HuH-7.5 (cell line): ENCODE data around the gene RBM47.
"Not testable (repeated sequence)": the region's sequence is repeated elsewhere in the genome, so short reads cannot be mapped to it uniquely, and the experiment has no call there.

ENCODE experiments used
- DNase-seq: peaks from one replicate; pipeline ENCODE4 v3.0.0; 2011; ENCODE audit warnings: low spot score

The RBM47 gene

DNA sequence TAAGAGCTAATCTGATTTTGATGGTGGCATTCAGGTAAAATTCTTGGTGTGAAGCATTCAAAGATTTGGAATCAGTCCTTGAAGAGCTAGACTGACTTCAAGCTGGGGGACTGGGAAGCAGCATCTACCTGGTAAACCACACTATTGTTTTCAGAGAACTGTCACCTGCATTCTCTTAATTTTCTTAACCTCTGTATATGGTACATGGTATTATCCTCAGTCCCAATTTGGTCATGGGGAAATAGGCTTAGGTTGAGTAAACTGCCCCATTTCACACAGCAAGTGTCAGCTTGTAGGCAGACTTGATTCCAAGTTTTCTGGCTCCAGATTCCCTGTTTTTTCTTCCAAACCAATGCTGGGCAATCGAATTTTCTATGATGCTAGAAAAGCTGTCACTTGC lies 190.1 kb downstream of the RBM47 start:
- no peak for DNase-seq

DNA sequence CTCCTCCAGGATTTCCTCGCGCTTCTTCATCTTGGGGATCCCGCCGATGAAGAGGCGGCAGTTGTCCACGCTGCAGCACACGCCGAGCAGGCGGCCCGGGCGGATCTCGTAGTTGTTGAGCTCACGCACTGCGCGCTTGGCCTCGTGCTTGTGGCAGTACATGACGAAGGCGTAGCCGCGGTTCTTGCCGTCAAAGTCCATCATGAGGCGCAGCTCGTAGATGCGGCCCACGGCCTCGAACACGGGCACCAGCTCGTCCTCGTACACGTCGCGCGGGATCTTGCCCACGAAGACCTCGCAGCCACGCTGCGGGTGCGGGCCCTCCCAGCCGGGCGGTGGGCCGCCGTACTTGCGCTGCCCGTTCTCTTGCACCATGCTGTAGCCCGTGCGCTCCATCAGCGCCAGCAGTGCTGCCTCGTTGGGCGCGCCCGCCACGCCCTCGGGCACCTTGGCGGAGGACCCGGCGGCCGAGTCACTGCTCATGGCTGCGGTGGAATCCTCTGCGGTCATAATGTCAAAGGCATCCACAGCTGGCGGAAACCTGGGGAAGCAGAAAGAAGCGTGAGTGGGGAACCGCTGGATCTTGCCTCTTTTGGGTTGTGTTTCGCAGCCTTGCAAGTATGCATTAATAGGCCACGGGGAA lies 191.2 kb downstream of the RBM47 start:
- DNase-seq: no peak

DNA sequence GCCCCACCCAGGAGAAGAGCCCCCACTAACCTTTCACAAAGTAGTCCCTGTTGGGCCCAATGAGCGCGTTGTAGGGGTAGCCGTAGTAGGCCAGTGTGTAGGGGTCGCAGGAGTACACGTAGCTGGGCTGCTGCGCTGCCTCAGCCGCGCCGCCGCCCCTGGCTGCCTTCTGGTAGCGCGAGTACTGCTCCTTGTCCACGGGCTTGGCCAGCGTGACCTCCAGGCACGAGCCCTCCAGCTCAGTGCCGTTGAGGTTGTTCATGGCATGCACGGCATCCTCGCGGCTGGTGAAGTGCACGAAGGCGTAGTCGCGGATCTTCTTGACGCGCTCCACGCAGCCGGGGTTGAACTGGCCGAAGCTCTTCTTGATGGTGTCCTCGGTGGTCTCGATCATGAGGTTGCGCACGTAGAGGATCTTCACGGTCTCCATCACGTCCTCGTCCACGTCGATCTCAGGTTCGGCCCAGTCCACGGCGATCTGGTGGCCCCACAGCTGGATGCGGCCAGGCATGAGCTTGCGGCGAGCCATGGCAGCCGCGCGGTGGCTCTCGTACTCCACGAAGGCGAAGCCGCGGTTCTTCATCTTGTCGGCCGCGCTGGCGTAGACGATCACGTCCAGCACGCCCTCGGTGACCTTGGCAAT lies 191.8 kb downstream of the RBM47 start:
- no peak for DNase-seq

GRCh38 chr4:40435306-40435705 lies 194.4 kb downstream of the RBM47 start:
- DNase-seq: not testable (repeated sequence)

DNA sequence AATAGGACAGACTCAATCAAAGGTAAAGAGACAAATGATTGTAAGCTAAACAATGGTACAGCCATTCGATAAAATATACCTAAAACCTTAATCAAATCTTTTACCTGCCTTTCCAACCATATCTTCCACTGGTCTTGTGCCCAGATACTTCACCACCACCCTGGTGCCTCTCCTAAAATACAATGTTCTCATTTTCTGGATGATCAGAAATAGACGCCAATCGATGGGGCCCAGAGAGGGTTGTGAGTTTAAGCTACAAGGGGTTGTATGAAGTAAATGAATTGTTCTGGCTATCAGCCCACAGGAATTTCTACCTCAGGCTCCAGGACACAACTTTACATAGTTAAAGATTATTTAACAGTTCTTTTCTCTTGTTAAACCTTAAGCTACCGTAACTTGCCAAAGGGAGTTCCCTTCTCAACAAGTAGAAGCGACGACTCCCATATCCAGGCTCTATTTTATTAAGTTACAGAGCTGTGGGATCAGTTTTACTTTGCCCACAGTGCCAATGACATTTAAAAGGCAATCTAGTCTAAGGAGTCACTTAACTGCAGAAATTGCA lies 195.5 kb downstream of the RBM47 start:
- DNase-seq: no peak

DNA sequence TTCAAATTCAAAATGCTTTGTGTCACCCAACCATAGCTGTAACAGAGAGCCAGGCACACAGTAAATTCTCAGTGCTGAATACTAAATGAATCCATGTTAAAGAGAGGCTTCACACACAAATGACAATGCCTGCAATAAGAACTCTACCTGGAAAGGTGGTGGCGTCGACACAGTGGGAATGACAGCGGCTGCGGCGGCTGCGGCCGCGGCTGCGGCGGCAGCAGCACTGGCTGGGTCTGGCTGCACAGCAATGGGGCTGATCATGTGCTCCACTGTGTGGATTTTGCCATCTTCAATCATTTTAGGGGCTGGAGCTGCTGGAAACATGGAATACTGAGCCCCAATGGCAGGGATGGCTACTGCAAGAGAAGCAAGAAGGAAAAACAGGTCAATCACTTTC lies 197.2 kb downstream of the RBM47 start:
- no peak for DNase-seq

- not testable (repeated sequence) for DNase-seq
These were observed 201.8 kb downstream of the RBM47 start for GRCh38 chr4:40427871-40428270.

DNA sequence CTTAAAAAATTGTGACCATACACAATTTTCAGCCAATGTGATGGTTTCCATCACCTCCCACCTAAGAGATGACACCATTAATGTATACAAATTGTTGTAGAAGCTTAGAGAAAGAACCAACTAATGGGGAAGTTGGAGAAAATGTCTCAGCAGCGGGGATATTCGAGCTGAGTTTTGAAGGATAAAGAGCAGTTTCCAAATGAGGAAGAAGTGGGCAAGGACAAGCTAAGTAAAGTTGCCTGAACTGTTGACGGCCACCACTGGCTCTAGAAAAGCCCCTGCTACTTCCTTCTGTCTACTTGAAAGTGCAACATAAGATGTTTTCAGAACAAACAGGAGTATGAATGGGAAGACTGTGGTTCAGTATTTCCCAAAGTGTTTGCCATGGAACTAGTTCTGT lies 202.5 kb downstream of the RBM47 start:
- DNase-seq: no peak

- DNase-seq: no peak
These were observed 203.7 kb downstream of the RBM47 start for GRCh38 chr4:40425799-40426574.

GRCh38 chr4:40423735-40424134 lies 205.9 kb downstream of the RBM47 start:
- DNase-seq: no peak

GRCh38 chr4:40421839-40422708 lies 207.6 kb downstream of the RBM47 start:
- no peak for DNase-seq

DNA sequence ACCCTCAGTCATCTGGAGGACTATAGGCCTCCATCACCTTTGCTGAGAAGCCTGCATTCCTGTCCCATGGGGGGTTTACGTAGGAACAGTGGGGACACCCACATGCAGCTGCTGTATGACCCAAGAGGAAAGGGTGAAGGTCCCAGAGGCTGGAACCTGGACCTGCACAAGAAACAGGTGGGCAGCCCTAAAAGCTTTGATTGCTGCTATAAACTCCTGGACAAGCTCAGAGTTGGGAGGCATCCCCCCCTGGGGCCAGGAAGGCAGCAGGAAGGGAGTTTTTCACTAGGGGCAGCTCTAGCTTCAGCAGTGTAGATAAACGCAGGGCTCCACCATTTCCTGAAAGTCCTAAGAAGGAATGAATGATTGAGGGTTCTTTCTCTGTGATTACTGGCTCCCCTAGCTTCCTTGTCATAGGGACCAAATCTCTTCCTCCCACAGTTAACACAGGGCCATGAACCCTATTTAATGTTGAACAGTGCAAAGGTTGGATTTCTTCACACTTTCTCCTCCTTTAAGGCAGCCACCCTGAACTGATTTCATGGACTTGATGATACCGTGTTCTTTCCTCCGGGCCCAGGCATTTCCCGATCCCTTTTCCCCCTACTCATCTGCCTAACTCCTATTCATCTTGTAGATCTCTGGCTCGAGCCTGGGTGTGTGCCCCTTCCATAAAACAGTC lies 210.3 kb downstream of the RBM47 start:
- DNase-seq: no peak

DNA sequence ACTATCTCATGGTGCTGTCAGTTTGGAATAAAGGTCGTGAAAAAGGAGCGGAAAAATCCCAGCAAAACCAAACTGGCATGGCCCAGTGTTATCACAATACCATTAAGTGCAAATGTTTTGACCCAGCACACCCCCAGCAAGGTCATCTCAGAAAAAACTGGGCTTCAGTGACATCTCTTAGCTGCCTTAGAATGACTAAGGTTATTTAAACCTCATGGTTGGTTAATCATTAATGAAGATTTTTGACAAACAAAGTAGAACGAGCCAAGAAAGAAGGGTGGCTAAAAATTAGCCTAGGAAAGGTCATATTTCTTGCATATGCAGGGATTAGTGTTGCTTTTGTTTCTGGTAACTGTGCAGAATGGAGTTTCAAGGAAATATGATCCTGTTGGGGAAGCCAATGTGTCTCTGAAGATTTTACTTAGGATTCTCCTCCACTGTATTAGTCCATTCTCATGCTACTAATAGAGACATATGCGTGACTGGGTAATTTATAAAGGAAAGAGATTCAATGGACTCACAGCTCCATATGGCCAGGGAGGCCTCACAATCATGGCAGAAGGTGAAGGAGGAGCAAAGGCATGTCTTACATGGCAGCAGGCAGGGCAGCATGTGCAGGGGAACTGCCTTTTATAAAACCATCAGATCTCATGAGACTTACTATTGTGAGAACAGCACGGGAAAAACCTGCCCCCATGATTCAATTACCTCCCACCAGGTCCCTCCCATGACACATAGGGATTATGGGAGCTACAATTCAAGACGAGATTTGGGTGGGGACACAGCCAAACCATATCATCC lies 211.0 kb downstream of the RBM47 start:
- peak; percentile 38 for DNase-seq

- DNase-seq: no peak
These were observed 211.7 kb downstream of the RBM47 start for GRCh38 chr4:40417941-40418340.

DNA sequence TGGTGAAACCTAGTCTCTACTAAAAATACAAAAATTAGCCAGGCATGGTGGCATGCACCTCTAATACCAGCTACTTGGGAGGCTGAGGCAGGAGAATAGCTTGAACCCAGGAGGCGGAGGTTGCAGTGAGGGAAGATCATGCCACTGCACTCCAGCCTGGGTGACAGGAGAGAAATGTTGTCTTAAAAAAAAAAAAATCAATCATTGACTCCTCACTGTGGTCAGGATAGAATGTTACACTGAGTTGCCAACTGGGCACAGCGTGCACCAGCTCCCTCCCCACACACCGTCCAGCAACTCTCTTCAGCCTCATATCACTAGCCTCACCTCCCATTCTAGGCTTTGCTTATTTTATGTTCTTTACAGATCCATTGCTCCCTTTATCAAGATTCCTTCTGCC lies 215.0 kb downstream of the RBM47 start:
- no peak for DNase-seq

GRCh38 chr4:40412866-40413795 lies 216.5 kb downstream of the RBM47 start:
- no peak for DNase-seq

DNA sequence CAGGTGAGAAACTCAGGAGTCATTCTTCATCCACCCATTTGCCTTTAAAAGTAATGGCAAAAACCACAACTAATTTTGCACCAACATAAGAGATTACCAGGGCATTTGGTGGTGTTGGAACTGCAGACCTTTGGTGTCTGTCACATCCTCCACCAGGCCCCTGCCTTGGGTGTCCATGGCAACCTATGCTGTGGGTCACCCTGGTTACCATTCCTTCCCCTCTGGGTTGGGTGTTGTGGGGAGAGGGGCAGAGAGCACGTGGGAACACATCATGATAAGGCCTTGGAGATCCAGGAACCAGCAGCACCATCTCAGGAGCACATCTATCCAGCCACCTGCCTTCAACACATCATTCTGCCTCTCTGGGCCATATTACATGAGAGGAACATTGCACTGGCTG lies 217.3 kb downstream of the RBM47 start:
- DNase-seq: no peak

DNA sequence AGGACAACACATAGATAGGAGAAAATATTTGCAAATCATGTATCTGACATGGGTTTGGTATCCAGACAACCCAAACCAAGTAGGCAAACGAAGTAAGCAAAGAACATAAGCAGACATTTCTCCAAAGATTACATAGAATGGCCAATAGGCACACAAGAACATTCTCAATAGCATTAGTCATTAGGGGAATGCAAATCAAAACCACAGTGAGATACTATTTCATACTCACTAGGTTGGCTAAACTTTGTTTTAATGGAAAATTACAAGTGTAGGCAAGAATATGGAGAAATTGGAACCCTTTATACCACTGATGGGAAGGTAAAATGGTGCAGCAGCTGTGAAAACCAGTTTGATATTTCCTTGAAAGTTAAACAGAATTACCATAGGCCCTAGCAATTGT lies 219.8 kb downstream of the RBM47 start:
- DNase-seq: no peak

GRCh38 chr4:40407468-40407867 lies 222.2 kb downstream of the RBM47 start:
- not testable (repeated sequence) for DNase-seq
